Ureter (tissue), 1 donor: ENCODE results near the gene ZBTB7C. TPM values are rescaled to one million over a fixed set of nuclear protein-coding genes. Genes with fewer than 3 reads are reported as not detected.
A peak's percentile ranks its signal among the peaks of the same experiment; 100 is the strongest.

Source experiments
- DNase-seq: peaks from one replicate; pipeline ENCODE4 v3.0.0-alpha.2; 2020; ENCODE audit warnings: low spot score
- total RNA-seq: library from RNA; stranded (reverse); gene quantifications from one replicate; pipeline ENCODE4 v1.2.4, GENCODE V29; 2023
- donor health status: DM: yes; HTN: yes; CAD: no.

The ZBTB7C gene
- total RNA-seq, 1 donor from 2014 or later, result 72.1 TPM

- DNase-seq, result no peak
Observed at GRCh38 chr18:48260237-48260636, 148.9 kb downstream of the ZBTB7C start.

DNA sequence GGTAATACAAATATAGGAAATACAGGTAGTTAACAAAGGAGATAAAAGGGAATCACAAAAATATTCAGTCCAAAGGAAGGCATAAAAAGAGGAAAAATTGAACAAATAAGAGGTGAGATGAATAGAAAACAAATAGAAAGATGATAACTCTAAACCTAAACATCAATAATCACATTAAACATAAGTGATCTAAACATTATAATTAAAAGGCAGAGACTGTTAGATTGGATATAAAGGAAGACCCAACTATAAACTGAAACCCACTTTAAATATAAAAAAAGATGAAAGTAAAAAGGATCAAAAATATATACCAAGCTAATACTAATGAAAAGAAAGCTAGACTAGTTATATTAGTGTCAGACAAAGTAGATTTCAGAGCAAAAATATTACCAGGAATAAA lies 152.3 kb downstream of the ZBTB7C start:
- no peak for DNase-seq

DNA sequence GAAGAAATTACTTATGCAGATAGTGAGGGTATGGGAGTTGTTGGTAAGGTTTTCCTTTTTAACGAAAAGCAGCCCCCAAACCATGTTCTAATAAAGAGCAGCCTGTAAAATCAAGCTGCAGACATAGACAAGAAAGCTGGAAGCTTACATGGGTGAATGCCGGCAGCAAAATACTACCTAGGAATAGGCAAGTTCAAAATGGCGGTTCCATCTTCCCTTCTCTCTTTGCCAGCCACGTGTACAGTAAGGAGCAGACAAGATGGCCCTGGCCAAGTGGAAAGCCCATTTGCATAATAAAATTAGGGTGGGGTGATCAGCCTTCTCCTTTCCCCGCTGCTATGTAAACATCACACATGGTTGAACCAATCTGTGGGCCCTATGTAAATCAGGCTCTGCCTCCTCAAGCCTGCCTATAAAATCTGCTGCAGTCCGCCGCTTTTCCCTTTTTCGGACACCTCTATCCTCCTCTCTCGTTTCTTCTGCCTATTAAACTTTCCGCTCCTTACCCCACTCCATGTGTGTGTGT lies 155.0 kb downstream of the ZBTB7C start:
- no peak for DNase-seq

- no peak for DNase-seq
Observed at GRCh38 chr18:48252525-48252924, 156.7 kb downstream of the ZBTB7C start.

GRCh38 chr18:48250918-48251317 lies 158.3 kb downstream of the ZBTB7C start:
- no peak for DNase-seq

- DNase-seq, result no peak
Observed at GRCh38 chr18:48250362-48250907, 158.7 kb downstream of the ZBTB7C start.

DNA sequence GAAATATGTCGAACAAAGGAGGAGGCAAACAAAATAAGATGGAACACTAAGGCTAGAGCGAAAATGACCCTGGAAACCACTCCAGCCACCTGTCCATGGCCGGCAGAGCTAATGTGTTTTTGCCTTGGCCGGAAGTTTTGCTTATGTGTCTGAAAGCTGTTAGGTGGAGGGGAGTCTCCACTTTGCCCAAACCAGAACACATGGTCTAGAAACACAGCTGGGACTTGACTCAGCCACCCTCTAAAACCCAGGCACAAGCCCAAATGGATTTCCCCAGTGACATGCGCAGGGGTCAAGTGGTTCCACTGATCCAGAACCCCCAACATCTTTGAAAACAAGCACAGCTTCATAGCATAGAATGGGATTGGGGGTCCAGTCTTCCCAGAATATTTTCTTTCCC lies 159.3 kb downstream of the ZBTB7C start:
- no peak for DNase-seq

DNA sequence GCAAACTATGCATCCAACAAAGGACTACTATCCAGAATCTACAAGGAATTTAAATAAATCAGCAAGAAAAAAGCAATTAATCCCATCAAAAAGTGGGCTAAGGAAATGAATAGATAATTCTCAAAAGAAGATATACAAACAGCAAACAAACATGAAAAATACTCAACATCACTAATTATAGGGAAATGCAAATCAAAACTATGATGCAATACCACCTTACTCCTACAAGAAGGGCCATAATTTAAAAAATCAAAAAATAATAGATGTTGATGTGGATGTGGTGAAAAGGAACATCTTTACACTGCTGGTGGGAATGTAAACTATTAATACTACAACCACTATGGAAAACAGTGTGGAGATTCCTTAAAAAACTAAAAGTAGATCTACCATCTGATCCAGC lies 164.7 kb downstream of the ZBTB7C start:
- no peak for DNase-seq

DNA sequence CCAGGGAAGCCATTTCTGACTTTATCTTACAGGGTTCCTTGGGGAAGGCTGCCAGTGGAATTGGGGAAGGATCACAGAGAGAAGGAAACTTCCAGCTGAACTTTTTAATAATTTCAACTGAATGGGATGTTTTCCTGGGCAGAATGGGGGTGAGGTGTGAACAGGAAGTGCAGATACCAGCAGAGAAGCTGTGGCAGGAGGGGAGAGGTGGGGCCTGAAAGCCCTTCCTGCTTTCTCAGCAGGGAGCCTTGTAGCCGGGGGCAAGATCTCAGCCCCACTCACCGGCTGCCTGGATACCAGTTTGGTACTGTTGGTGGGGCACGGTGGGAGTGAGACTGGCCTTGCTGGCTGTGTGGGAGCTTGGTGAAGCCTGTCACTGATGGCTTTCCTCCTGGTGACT lies 170.5 kb downstream of the ZBTB7C start:
- no peak for DNase-seq

- no peak for DNase-seq
Observed at GRCh38 chr18:48238206-48238605, 171.0 kb downstream of the ZBTB7C start.

DNA sequence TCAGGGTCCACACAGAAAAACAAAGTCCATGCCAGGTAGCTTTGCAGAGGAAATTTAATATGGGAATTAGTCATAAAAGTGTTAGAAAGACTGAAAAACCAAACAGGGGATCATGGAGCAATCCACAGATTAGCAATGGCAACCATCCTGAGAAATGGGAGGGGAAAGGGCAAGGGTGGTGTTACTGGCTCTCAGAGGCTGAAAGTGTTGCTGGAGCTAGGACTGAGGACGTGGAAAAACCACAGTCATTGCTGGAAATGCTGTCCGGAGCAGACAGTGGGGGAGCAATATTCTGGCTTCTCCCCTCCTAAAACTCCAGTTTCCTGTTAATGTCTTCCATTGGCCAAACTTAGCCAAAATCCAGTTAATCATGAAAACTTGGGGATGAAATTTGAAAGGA lies 172.4 kb downstream of the ZBTB7C start:
- DNase-seq, result no peak

DNA sequence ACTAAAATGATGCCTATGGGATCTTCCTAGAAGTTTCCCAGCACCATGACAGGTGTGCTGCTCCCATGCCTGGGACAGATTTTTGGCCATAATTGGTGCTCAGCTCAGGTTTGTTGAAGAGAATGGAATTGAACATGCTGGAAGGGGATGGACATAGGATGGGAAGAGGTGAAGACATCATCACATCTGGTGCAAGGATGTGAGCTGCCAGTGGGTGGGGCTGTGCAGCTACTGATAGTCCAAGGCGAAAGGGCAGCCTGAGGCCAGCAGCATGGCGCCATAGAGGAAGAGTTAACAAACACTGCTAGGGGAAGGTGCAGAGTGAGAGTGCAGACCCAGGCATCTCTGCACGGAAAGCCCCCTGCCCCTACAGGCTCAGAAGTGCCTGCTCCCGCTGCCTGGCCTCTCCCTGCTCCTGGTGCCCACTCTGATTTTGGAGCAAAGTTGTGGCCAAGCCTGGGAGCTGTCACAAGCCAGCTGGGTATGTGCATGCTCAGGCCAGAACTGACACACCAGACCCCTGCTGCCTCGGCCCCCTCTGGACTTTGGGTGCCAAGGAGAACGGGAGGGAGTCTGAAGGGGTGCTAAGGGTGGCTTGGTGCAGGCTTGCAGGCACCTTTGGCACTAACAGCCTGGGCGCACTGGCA lies 178.6 kb downstream of the ZBTB7C start:
- DNase-seq, result peak; percentile 77

- DNase-seq, result no peak
Observed at GRCh38 chr18:48229552-48229981, 179.6 kb downstream of the ZBTB7C start.

GRCh38 chr18:48228841-48229240 lies 180.3 kb downstream of the ZBTB7C start:
- no peak for DNase-seq

DNA sequence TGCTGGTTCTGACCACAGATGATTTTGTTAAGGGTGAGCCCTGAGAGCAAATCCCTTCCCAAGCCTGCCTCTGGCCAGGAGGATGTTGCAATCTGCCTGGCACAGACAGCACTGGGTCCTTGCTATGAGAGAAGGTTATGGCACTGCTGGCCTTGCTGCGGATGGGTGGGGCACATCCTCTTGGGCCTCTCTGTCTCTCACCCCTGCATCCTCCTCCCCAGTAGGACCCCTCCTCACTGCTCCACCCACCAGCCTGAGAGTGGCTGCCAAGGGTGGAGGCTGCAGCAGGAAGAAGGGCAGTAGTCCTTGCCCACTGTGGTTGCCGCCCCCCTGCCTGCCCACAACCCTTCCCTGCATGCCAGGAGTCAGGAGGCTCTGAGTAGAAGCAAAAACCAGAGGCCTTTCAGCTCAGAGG lies 180.9 kb downstream of the ZBTB7C start:
- DNase-seq, result no peak

DNA sequence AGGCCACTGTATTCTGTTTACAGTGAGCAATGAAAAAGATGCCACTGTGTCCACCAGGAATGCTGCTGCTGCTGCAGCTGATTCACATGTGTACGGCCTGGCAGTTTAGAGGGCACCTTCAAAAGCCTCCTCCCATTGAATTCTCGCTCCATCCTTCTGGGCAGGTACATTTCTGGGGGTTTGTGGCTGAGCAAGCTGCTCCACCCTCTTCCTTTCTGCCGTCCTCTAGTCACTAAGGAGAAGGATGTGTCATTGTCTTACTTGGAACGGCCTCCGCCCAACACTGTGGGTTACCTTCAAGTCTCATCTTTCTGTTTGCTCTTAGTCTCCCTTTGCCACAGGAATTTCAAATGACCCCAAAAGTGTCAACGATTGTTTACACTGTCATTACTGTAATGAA lies 182.0 kb downstream of the ZBTB7C start:
- DNase-seq, result no peak

DNA sequence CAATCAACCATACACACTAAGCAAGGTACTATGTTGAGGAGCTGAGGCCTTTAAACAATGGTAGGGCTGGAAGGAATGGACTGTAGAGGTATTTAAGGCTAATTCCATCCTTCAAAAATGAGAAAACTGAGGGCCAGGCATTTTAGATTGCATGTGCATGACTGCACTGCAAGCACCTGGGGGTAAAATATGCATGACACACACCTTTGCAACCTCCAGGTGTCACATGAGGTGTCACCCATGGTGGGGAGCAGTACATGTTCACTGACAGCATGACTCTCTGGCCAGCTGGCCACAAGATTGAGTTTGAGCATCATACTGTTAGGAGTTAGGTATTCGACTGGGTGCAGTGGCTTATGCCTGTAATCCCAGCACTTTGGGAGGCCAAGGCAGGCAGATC lies 182.8 kb downstream of the ZBTB7C start:
- no peak for DNase-seq

GRCh38 chr18:48222118-48222517 lies 187.1 kb downstream of the ZBTB7C start:
- DNase-seq, result peak; percentile 79

GRCh38 chr18:48219810-48220499 lies 189.2 kb downstream of the ZBTB7C start:
- DNase-seq, result no peak

- DNase-seq, result no peak
Observed at GRCh38 chr18:48219037-48219809, 190.0 kb downstream of the ZBTB7C start.

DNA sequence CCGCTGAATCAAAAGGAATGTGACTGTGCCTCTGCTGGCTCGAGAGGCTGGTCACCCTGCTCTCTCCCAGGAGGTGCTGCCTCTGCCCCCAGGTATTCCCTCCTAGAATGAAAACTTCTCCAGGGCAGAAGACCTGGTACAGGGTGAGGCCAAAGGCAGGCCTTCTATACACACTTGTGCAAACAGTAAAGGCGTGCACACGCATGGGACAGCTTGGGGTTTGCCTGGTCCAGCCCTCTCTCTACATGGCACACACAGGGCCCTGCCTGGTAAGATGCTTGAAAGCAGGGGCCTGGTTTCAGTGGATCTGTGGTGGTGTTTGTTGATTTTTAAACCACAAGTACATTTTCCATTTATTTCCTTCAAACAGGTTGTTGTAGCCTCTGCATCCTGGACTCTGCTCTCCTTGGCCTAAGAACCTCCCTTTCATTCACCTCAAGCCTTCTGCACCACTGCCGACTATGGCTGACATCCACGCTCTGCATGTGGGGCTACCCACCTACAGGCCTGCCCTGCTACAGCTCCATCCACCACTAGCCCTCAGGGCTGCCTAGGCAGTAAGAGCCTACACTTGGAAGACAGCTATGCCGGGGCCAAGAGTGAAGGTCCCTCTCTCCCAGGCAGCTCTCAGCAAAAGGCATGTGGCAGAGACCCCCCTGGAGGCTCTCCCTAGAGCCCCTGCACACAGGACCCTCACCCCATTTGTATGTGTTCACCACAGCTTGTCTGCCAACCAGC lies 190.7 kb downstream of the ZBTB7C start:
- DNase-seq, result no peak
